Panc1 (cell line): ENCODE results near the gene EIPR1. TPM values are rescaled to one million over a fixed set of nuclear protein-coding genes. Genes with fewer than 3 reads are reported as not detected.
"Not testable (repeated sequence)": the region's sequence is repeated elsewhere in the genome, so short reads cannot be mapped to it uniquely, and the experiment has no call there.

Source experiments
- ATAC-seq: fragments of 200-7000 bp; cut with Tn5 transposase; 2 replicates; pipeline ENCODE4 v1.9.1; 2020; ENCODE audit warnings: mild to moderate bottlenecking, moderate library complexity
- BruUV-seq: library from RNA; stranded (reverse); fragments of 400-500 nt; replicated peaks from 2 replicates; lab custom pipeline; 2021; lab: Mats Ljungman, UMichigan
- CTCF ChIA-PET: fragments of 300-600 bp; sonication (Branson Sonifier 250); formaldehyde crosslinking; loops from one replicate; lab custom pipeline; 2022; ENCODE audit warnings: antibody characterized with exemption; lab: Charles Lee
- POLR2A ChIA-PET: fragments of 300-600 bp; sonication (Branson Sonifier 250); formaldehyde crosslinking; loops from one replicate; lab custom pipeline; 2022; ENCODE audit warnings: antibody characterized with exemption; lab: Charles Lee
- DNase-seq: peaks from one replicate; pipeline ENCODE4 v3.0.0-alpha.2; 2010; ENCODE audit warnings: low read depth, low spot score
- H3K27ac ChIP-seq: 2 replicates; pipeline ENCODE4 v1.5.1; 2011; ENCODE audit warnings: mild to moderate bottlenecking, low read length, inconsistent platforms
- H3K27me3 ChIP-seq: fragments of 200-500 bp; sonication (Bioruptor generic); 2 replicates; pipeline ENCODE4 v1.6.0; 2014; ENCODE audit warnings: low read length, inconsistent platforms; ENCODE audit not compliant: control insufficient read depth, insufficient read depth
- H3K36me3 ChIP-seq: fragments of 200-500 bp; sonication (Bioruptor generic); 2 replicates; pipeline ENCODE4 v1.5.1; 2014; ENCODE audit warnings: inconsistent platforms, mild to moderate bottlenecking, low read length, moderate library complexity; ENCODE audit not compliant: control insufficient read depth, insufficient read depth
- H3K4me1 ChIP-seq: 2 replicates; pipeline ENCODE4 v1.5.1; 2011; ENCODE audit warnings: inconsistent platforms, mild to moderate bottlenecking, low read length, moderate library complexity; ENCODE audit not compliant: control insufficient read depth, insufficient read depth
- H3K4me3 ChIP-seq, 2 experiments: 2 replicates each; pipeline ENCODE4 v1.5.1; 2011 to 2012; ENCODE audit warnings: low read depth in 2 of 2, low read length in 2 of 2, mild to moderate bottlenecking in 2 of 2, inconsistent platforms in 1 of 2, moderate library complexity in 1 of 2
- H3K9me3 ChIP-seq: fragments of 200-500 bp; sonication (Bioruptor generic); 2 replicates; pipeline ENCODE4 v1.5.1; 2014; ENCODE audit warnings: low read depth, mild to moderate bottlenecking, inconsistent platforms, low read length, moderate library complexity; ENCODE audit not compliant: control insufficient read depth, insufficient read depth
- CTCF ChIP-seq: fragments of 450-650 bp; IDR thresholded peaks from 2 replicates; pipeline ENCODE4 v1.5.1; 2017; ENCODE audit warnings: mild to moderate bottlenecking
- POLR2AphosphoS5 ChIP-seq: IDR thresholded peaks from 2 replicates; pipeline ENCODE4 v1.6.1; 2012; ENCODE audit warnings: mild to moderate bottlenecking, low read depth, low read length, moderate library complexity
- REST ChIP-seq, 2 experiments: IDR thresholded peaks; 2 replicates each; pipeline ENCODE4 v1.6.1; 2011 to 2012; ENCODE audit warnings: low read depth in 2 of 2, control low read depth in 1 of 2, low read length in 1 of 2, mild to moderate bottlenecking in 1 of 2, moderate library complexity in 1 of 2; ENCODE audit not compliant: insufficient read depth in 1 of 2
- SIN3A ChIP-seq: IDR thresholded peaks from 2 replicates; pipeline ENCODE4 v1.6.1; 2012; ENCODE audit warnings: low read depth, mild to moderate bottlenecking, low read length, moderate library complexity, borderline replicate concordance; ENCODE audit not compliant: insufficient read depth
- TCF7L2 ChIP-seq: IDR thresholded peaks from 2 replicates; pipeline ENCODE4 v1.6.1; 2011; ENCODE audit warnings: mild to moderate bottlenecking, low read depth, low read length, inconsistent platforms
- in situ Hi-C: cut with HindIII; loops from 2 replicates; pipeline ENCODE4 v1.10.0; 2016; ENCODE audit warnings: low sequenced_read_pairs, low pct_unique_long_range_greater_than_20kb
- intact Hi-C: fragments of 100-400 bp; cut with micrococcal nuclease; formaldehyde crosslinking; loops from one replicate; pipeline ENCODE4 v1.10.0; 2022; ENCODE audit not compliant: unreplicated experiment
- total RNA-seq: library from RNA; stranded (reverse); gene quantifications from one replicate; pipeline ENCODE4 v1.2.1, GENCODE V29; 2021; ENCODE audit not compliant: unreplicated experiment

EIPR1 gene
- total RNA-seq, 1 experiment from 2014 or later = 26.7 TPM

GRCh38 chr2:3287896-3288295, 89.7 kb downstream of the EIPR1 start:
- ATAC-seq = no peak
- H3K4me3 ChIP-seq = no peak overlapping the region
- in situ Hi-C loops (no loop called here), intact Hi-C loops (no loop called here)
- no peaks in the 10 kb centered on the region for H3K27me3 ChIP-seq
- ChIA-PET POLR2A (no interaction called here), CTCF (no interaction called here)
- no peaks in the 10 kb centered on the region for H3K9me3 ChIP-seq
- H3K27ac ChIP-seq = no peak overlapping the region
- TF ChIP-seq SIN3A (no peak), REST (IDR thresholded peaks at IDR 0.05; ENCODE audit: insufficient read depth in 1 of 2, low read depth in 2 of 2, low read length in 1 of 2) (no peak), CTCF (no peak), POLR2AphosphoS5 (no peak)
- no TSS peak for BruUV-seq
- H3K4me1 ChIP-seq = no peaks in the 10 kb centered on the region
- H3K36me3 ChIP-seq = no peaks in the 10 kb centered on the region
- no peak for DNase-seq

- intact Hi-C loops, CTCF ChIA-PET, in situ Hi-C loops, DNase-seq, BruUV-seq, H3K4me3 ChIP-seq, H3K36me3 ChIP-seq, H3K9me3 ChIP-seq, ATAC-seq, H3K4me1 ChIP-seq, H3K27me3 ChIP-seq, H3K27ac ChIP-seq: not testable (repeated sequence)
- POLR2A ChIA-PET = interaction anchor here (0.7 kb wide), 2 partner anchors 19 to 24 kb away, joined by 3 to 7 read pairs; no protein-coding TSS in a partner anchor
Observed at GRCh38 chr2:3286646-3287036, 91.0 kb downstream of the EIPR1 start.

GRCh38 chr2:3285901-3286645, 91.5 kb downstream of the EIPR1 start:
- H3K4me3 ChIP-seq = no peak overlapping the region
- TF ChIP-seq SIN3A (no peak), TCF7L2 (no peak)
- no peaks in the 10 kb centered on the region for H3K36me3 ChIP-seq
- BruUV-seq = no TSS peak
- in situ Hi-C loops = no loop called here
- no peak overlapping the region for H3K27ac ChIP-seq
- H3K27me3 ChIP-seq = no peaks in the 10 kb centered on the region
- H3K9me3 ChIP-seq = no peaks in the 10 kb centered on the region
- ChIA-PET CTCF (no interaction called here), POLR2A (interaction anchor here (0.7 kb wide), 1 partner anchor 18 kb away, joined by 7 read pairs; no protein-coding TSS in a partner anchor)
- DNase-seq (no peak), ATAC-seq (no peak)
- H3K4me1 ChIP-seq = no peaks in the 10 kb centered on the region
- intact Hi-C loops = no loop called here
